Endothelial cell of umbilical vein (primary cell): ENCODE data around the gene JAM2. TPM values are rescaled to one million over a fixed set of nuclear protein-coding genes. Genes with fewer than 3 reads are reported as not detected.

ENCODE experiments used
- BruUV-seq: library from RNA; stranded (reverse); fragments of 400-500 nt; replicated peaks from 2 replicates; lab custom pipeline; 2021; lab: Mats Ljungman, UMichigan
- CTCF ChIA-PET: fragments of 300-600, 350-600 bp; sonication (Branson Sonifier 250); formaldehyde crosslinking; loops from one replicate; lab custom pipeline; 2021; ENCODE audit warnings: antibody characterized with exemption, inconsistent platforms; lab: Charles Lee
- POLR2A ChIA-PET: fragments of 300-600, 350-600 bp; sonication (Branson Sonifier 250); formaldehyde crosslinking; loops from one replicate; lab custom pipeline; 2021; ENCODE audit warnings: antibody characterized with exemption, inconsistent platforms; lab: Charles Lee
- DNase-seq: peaks from one replicate; pipeline ENCODE4 v3.0.0-alpha.2; 2011; ENCODE audit warnings: low read depth, low spot score
- FAIRE-seq: peaks from 2 replicates; lab custom pipeline; 2011; peaks lifted over from hg19 to GRCh38; lab: Jason Lieb, UNC
- H2AFZ ChIP-seq: 2 replicates; pipeline ENCODE4 v1.6.0; 2012; ENCODE audit warnings: low read depth, low read length, control low read depth, inconsistent platforms
- H3K27ac ChIP-seq: 2 replicates; pipeline ENCODE4 v1.5.1; 2011; ENCODE audit warnings: low read depth, mild to moderate bottlenecking, control low read depth, low read length, moderate library complexity; ENCODE audit not compliant: insufficient read depth
- H3K27me3 ChIP-seq, 2 experiments: 2 replicates each; pipeline versions ENCODE4 v1.6.0 to v1.6.1; 2011; ENCODE audit warnings: low read length in 2 of 2, mixed read lengths in 1 of 2; ENCODE audit not compliant: control insufficient read depth in 2 of 2, insufficient read depth in 2 of 2
- H3K36me3 ChIP-seq, 2 experiments: 2 replicates in 1 of 2; 3 replicates in 1 of 2; pipeline ENCODE4 v1.5.1; 2011; ENCODE audit warnings: low read length in 2 of 2, mild to moderate bottlenecking in 1 of 2, moderate library complexity in 1 of 2; ENCODE audit not compliant: control insufficient read depth in 2 of 2, insufficient read depth in 2 of 2; ENCODE audit errors: extremely low read depth in 1 of 2
- H3K4me1 ChIP-seq: 3 replicates; pipeline ENCODE4 v1.5.1; 2011; ENCODE audit warnings: mild to moderate bottlenecking, low read length; ENCODE audit not compliant: control insufficient read depth, insufficient read depth; ENCODE audit errors: extremely low read depth
- H3K4me2 ChIP-seq: 2 replicates; pipeline ENCODE4 v1.6.1; 2011; ENCODE audit warnings: low read length, control low read depth, mixed read lengths; ENCODE audit not compliant: insufficient read depth
- H3K4me3 ChIP-seq, 3 experiments: fragments of 200-600 bp in 1 of 3; sonication (generic), shearing (Covaris generic) in 1 of 3; replicated peaks in 1 of 3; 2 replicates each; pipeline ENCODE4 v1.5.1; 2011 to 2016; ENCODE audit warnings: control low read depth in 3 of 3, low read length in 3 of 3, mild to moderate bottlenecking in 2 of 3, inconsistent platforms in 1 of 3, low read depth in 1 of 3, moderate library complexity in 1 of 3; ENCODE audit not compliant: insufficient read depth in 1 of 3
- H3K79me2 ChIP-seq: 2 replicates; pipeline ENCODE4 v1.6.0; 2012; ENCODE audit warnings: low read length, inconsistent platforms; ENCODE audit not compliant: control insufficient read depth, insufficient read depth
- H3K9ac ChIP-seq: replicated peaks from 2 replicates; pipeline ENCODE3; 2011; ENCODE audit warnings: low read length, control low read depth; ENCODE audit not compliant: insufficient read depth; ENCODE audit errors: extremely low read depth
- H3K9me1 ChIP-seq: replicated peaks from 3 replicates; pipeline ENCODE4 v1.6.0; 2011; ENCODE audit warnings: mild to moderate bottlenecking, low read length; ENCODE audit not compliant: control insufficient read depth, insufficient read depth; ENCODE audit errors: extremely low read depth
- H3K9me3 ChIP-seq: replicated peaks from 2 replicates; pipeline ENCODE4 v1.5.1; 2012; ENCODE audit warnings: low read length, inconsistent platforms; ENCODE audit not compliant: control insufficient read depth, insufficient read depth
- H4K20me1 ChIP-seq: replicated peaks from 2 replicates; pipeline ENCODE3; 2011; ENCODE audit warnings: mild to moderate bottlenecking, low read length; ENCODE audit not compliant: control insufficient read depth, insufficient read depth; ENCODE audit errors: extremely low read depth
- CTCF ChIP-seq, 2 donors: IDR thresholded peaks; 1 replicate in 1 of 2; 2 replicates in 1 of 2; pipeline ENCODE4 v1.5.1; 2011; ENCODE audit warnings: low read length in 2 of 2, mild to moderate bottlenecking in 2 of 2, moderate library complexity in 2 of 2, control low read depth in 1 of 2, inconsistent platforms in 1 of 2, low read depth in 1 of 2; ENCODE audit not compliant: insufficient read depth in 1 of 2; ENCODE audit errors: extremely low read depth in 1 of 2
- EZH2 ChIP-seq: IDR thresholded peaks from 2 replicates; pipeline ENCODE4 v1.6.1; 2012; ENCODE audit warnings: borderline replicate concordance, low read depth, mild to moderate bottlenecking, moderate library complexity, low read length, inconsistent platforms; ENCODE audit not compliant: severe bottlenecking
- FOS ChIP-seq: IDR thresholded peaks from 2 replicates; pipeline ENCODE4 v1.6.1; 2011; ENCODE audit warnings: mild to moderate bottlenecking, low read length, moderate library complexity, borderline replicate concordance; ENCODE audit not compliant: insufficient read depth
- GATA2 ChIP-seq: IDR thresholded peaks from 2 replicates; pipeline ENCODE4 v1.7.0; 2011; ENCODE audit warnings: low read depth, mild to moderate bottlenecking, moderate library complexity, mixed read lengths, low read length; ENCODE audit not compliant: insufficient read length, insufficient read depth
- JUN ChIP-seq: IDR thresholded peaks from 2 replicates; pipeline ENCODE4 v1.6.1; 2011; ENCODE audit warnings: borderline replicate concordance, low read depth; ENCODE audit not compliant: insufficient read length, insufficient read depth
- MAX ChIP-seq: IDR thresholded peaks from 2 replicates; pipeline ENCODE4 v1.6.1; 2011; ENCODE audit not compliant: insufficient read depth, insufficient read length
- MYC ChIP-seq: IDR thresholded peaks from one replicate; pipeline ENCODE4 v1.6.1; 2011; ENCODE audit warnings: mild to moderate bottlenecking, low read depth, low read length
- POLR2A ChIP-seq: IDR thresholded peaks from 2 replicates; pipeline ENCODE4 v1.6.1; 2012; ENCODE audit warnings: low read depth, mild to moderate bottlenecking, control low read depth, low read length
- POLR2AphosphoS5 ChIP-seq: IDR thresholded peaks from 2 replicates; pipeline ENCODE4 v1.6.1; 2012; ENCODE audit warnings: low read depth, mild to moderate bottlenecking, control low read depth, low read length, moderate library complexity; ENCODE audit not compliant: insufficient read depth
- dilution Hi-C: fragments of 300-500 bp; cut with MboI; formaldehyde crosslinking; loops from one replicate; pipeline ENCODE4 v1.15.0; 2019; ENCODE audit warnings: low sequenced_read_pairs; ENCODE audit not compliant: extremely low pct_ligation_motif_present
- intact Hi-C: fragments of 100-400 bp; cut with micrococcal nuclease; formaldehyde crosslinking; loops from one replicate; pipeline ENCODE4 v1.10.0; 2022
- polyA plus RNA-seq, 4 experiments: library from polyadenylated mRNA; depleted of rRNA in 3 of 4; stranded (reverse) in 3 of 4; unstranded in 1 of 4; fragments of >200 nt; gene quantifications; 2 replicates each; pipeline versions ENCODE4 v1.2.1 to v1.2.3, GENCODE V29; 2011 to 2012; ENCODE audit warnings: missing spikeins in 1 of 4
- total RNA-seq: library from RNA; stranded (reverse); gene quantifications from 2 replicates; pipeline ENCODE4 v1.2.3, GENCODE V29; 2021

Gene JAM2
- total and polyA plus RNA-seq, 2 donors (not counting 3 experiments of a cell fraction or from before 2014, with no cell fraction given) = 0.14 to 0.20 TPM

- Histone ChIP-seq H4K20me1 (no peaks in the 10 kb centered on the region), H3K36me3 (no peaks in the 10 kb centered on the region), H3K27ac (no peak overlapping the region), H3K79me2 (no peaks in the 10 kb centered on the region), H3K9me1 (no peaks in the 10 kb centered on the region), H2AFZ (no peak overlapping the region), H3K9me3 (no peaks in the 10 kb centered on the region), H3K4me1 (no peaks in the 10 kb centered on the region), H3K27me3 (peaks cover 6 to 8% of the 10 kb centered on the region in 2 experiments), H3K4me3 (no peak overlapping the region), H3K4me2 (no peak overlapping the region), H3K9ac (no peak overlapping the region)
- FAIRE-seq (no peak), DNase-seq (no peak)
- intact Hi-C loops (no loop called here), dilution Hi-C loops (no loop called here)
- TF ChIP-seq CTCF (IDR thresholded peaks at IDR 0.05; ENCODE audit: extremely low read depth in 1 of 2, insufficient read depth in 1 of 2, low read depth in 1 of 2, low read length in 2 of 2) (no peak), JUN (no peak), GATA2 (no peak), POLR2A (no peak), MAX (no peak), MYC (no peak), FOS (no peak), EZH2 (no peak), POLR2AphosphoS5 (no peak)
- ChIA-PET CTCF (no interaction called here), POLR2A (no interaction called here)
- BruUV-seq = no TSS peak
These were observed 7.4 kb downstream of the JAM2 start for GRCh38 chr21:25646474-25646873.
